HG03558 (cell line): ENCODE measurements around the gene UACA.
"Not testable (repeated sequence)": the region's sequence is repeated elsewhere in the genome, so short reads cannot be mapped to it uniquely, and the experiment has no call there.

Source experiments
- ATAC-seq: cut with Tn5 transposase; IDR thresholded peaks from one replicate; pipeline ENCODE4 v1.9.1; 2021; ENCODE audit warnings: moderate number of reproducible peaks; ENCODE audit not compliant: unreplicated experiment; ENCODE audit errors: extremely low read depth

UACA gene

GRCh38 chr15:70632491-70633102 is 130.8 kb downstream of the UACA start:
- no peak for ATAC-seq

GRCh38 chr15:70632079-70632478 is 131.3 kb downstream of the UACA start:
- ATAC-seq = no peak

GRCh38 chr15:70629735-70630273 is 133.6 kb downstream of the UACA start:
- ATAC-seq = no peak

- no peak for ATAC-seq
Measured at GRCh38 chr15:70628549-70628896, 134.8 kb downstream of the UACA start.

GRCh38 chr15:70627734-70628548 is 135.4 kb downstream of the UACA start:
- ATAC-seq = no peak

- no peak for ATAC-seq
Measured at GRCh38 chr15:70627322-70627721, 136.0 kb downstream of the UACA start.

- ATAC-seq = no peak
Measured at GRCh38 chr15:70625438-70625837, 137.9 kb downstream of the UACA start.

- no peak for ATAC-seq
Measured at GRCh38 chr15:70625011-70625410, 138.3 kb downstream of the UACA start.

GRCh38 chr15:70618929-70619328 is 144.4 kb downstream of the UACA start:
- no peak for ATAC-seq

GRCh38 chr15:70617911-70618287 is 145.5 kb downstream of the UACA start:
- ATAC-seq = no peak

GRCh38 chr15:70617076-70617910 is 146.1 kb downstream of the UACA start:
- ATAC-seq = no peak

- ATAC-seq = not testable (repeated sequence)
Measured at GRCh38 chr15:70616311-70616756, 147.0 kb downstream of the UACA start.

- no peak for ATAC-seq
Measured at GRCh38 chr15:70615435-70616310, 147.7 kb downstream of the UACA start.

GRCh38 chr15:70614221-70614620 is 149.1 kb downstream of the UACA start:
- no peak for ATAC-seq

- ATAC-seq = no peak
Measured at GRCh38 chr15:70613271-70613670, 150.1 kb downstream of the UACA start.

- ATAC-seq = no peak
Measured at GRCh38 chr15:70611286-70611685, 152.1 kb downstream of the UACA start.

GRCh38 chr15:70610541-70610940 is 152.8 kb downstream of the UACA start:
- ATAC-seq = no peak

- no peak for ATAC-seq
Measured at GRCh38 chr15:70609889-70610288, 153.5 kb downstream of the UACA start.

GRCh38 chr15:70608144-70608543 is 155.2 kb downstream of the UACA start:
- no peak for ATAC-seq
